Choroid plexus epithelial cell (primary cell): ENCODE measurements around the gene TAS2R40.

Experiments
- DNase-seq: peaks from one replicate; pipeline ENCODE4 v3.0.0-alpha.2; 2010; ENCODE audit warnings: low read depth
- H3K4me3 ChIP-seq: 2 replicates; pipeline ENCODE4 v1.5.1; 2011; ENCODE audit warnings: low read depth, mild to moderate bottlenecking, control low read depth, low read length, moderate library complexity
- TF ChIP-seq, protein P1 (sequence below): conservative IDR thresholded peaks from 2 replicates; pipeline ENCODE4 v1.5.1; 2011; ENCODE audit warnings: low read depth, mild to moderate bottlenecking, control low read depth, inconsistent platforms, low read length, moderate library complexity

TAS2R40 gene

DNA sequence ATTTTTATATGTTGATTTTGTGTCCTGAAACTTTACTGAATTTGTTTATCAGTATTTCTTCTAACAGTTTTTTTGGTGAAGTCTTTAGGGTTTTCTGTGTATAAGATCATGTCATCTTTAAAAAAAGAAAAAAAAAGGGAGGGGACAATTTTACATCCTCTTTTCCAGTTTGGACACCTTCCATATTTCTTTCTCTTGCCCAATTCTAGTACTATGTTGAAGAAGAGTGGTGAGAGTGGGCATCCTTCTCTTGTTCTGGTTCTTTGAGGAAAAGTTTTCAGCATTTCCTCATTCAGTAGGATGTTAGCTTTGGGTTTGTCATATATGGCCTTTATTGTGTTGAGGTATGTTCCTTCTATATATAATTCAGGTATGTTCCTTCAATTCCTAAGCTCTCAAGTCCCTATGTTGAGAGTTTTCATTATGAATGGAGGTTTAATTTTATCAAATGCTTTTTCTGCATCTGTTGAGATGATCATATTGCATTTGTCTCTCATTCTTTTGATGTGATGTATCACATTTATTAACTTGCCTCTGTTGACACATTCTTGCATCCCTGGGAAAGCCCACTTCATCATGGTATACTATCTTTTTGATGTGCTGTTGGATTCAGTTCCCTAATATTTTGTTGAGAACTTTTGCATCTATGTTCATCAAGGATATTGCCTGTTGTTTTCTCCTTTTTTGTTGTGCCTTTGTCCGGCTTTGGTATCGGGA lies 12.1 kb downstream of the TAS2R40 start:
- H3K4me3 ChIP-seq = no peak overlapping the region
- TF ChIP-seq, protein P1, sequence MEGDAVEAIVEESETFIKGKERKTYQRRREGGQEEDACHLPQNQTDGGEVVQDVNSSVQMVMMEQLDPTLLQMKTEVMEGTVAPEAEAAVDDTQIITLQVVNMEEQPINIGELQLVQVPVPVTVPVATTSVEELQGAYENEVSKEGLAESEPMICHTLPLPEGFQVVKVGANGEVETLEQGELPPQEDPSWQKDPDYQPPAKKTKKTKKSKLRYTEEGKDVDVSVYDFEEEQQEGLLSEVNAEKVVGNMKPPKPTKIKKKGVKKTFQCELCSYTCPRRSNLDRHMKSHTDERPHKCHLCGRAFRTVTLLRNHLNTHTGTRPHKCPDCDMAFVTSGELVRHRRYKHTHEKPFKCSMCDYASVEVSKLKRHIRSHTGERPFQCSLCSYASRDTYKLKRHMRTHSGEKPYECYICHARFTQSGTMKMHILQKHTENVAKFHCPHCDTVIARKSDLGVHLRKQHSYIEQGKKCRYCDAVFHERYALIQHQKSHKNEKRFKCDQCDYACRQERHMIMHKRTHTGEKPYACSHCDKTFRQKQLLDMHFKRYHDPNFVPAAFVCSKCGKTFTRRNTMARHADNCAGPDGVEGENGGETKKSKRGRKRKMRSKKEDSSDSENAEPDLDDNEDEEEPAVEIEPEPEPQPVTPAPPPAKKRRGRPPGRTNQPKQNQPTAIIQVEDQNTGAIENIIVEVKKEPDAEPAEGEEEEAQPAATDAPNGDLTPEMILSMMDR = no peak
- DNase-seq = no peak

DNA sequence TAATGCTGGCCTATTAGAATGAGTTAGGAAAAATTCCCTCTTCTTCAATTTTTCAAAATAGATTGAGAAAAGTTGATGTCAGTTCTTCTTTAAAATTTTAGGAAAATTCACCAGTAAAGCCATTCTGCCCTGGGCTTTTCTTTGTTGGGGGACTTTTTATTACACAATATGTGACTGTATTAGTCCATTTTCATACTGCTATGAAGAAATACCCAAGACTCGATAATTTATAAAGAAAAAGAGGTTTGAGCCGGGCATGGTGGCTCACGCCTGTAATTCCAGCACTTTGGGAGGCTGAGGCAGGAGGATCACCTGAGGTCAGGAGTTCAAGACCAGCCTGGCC lies 12.7 kb downstream of the TAS2R40 start:
- TF ChIP-seq, protein P1 = no peak
- H3K4me3 ChIP-seq = no peak overlapping the region
- no peak for DNase-seq

DNA sequence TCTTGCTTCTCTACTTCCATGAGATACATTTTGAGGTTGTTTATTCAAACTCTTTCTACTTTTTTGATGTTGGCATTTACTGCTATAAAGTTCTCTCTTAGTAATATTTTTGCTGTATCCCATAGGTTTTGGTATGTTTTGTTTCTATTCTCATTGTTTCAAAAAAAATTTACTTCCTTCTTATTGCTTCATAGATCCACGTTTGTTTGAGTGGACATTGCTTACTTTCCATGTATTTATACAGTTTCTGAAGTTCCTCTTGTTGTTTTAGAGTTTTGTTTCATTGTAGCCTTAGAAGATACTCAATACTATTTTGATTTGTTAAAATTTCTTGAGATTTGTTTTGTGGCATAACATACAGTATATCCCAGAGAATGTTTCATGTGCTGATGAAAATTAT lies 13.7 kb downstream of the TAS2R40 start:
- DNase-seq = no peak
- TF ChIP-seq, protein P1 = no peak
- H3K4me3 ChIP-seq = no peak overlapping the region

DNA sequence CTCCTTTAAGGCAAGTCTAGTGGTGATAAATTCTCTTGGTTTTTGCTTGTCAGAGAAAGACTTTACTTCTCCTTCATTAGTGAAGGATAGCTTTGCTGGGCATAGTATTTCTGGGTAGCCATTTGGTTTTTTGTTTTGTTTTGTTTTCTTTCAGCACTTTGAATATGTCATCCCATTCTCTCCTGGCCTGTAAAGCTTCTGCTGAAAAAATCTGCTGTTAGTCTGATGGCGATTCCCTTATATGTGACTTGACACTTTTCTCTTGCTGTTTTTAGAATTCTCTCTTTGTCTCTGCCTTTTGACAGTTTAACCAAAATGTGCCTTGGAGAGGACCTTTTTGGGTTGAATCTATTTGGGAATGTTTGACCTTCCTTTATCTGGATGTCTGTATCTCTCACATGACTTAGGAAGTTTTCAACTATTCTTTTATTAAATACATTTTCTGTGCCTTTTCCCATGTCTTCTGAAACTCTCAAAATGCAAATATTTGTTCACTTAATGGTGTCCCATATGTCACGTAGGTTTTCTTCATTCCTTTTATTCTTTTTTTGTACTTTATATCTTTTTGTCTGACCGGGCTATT lies 14.7 kb downstream of the TAS2R40 start:
- H3K4me3 ChIP-seq = no peak overlapping the region
- TF ChIP-seq, protein P1 = no peak
- DNase-seq = no peak

DNA sequence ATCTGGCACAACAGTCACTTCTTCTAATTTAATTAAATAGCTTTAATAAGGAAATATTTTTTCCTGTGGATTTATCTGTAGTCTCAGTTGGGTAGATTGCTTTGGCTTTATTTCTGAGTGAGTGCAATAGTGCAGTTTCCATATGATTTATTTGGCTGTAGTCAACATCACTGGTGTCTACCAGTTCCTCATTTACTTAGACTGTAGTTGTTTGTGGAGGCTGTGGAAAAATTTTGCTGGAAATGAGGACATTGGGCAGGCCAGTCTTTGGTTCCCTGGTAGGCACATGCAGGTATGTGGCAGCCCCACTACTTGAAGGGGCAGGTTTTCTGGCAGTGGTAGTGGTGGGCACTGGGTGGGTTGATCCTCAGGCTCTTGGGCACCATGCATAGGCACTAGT lies 15.5 kb downstream of the TAS2R40 start:
- TF ChIP-seq, protein P1 = no peak
- no peak for DNase-seq
- no peak overlapping the region for H3K4me3 ChIP-seq

DNA sequence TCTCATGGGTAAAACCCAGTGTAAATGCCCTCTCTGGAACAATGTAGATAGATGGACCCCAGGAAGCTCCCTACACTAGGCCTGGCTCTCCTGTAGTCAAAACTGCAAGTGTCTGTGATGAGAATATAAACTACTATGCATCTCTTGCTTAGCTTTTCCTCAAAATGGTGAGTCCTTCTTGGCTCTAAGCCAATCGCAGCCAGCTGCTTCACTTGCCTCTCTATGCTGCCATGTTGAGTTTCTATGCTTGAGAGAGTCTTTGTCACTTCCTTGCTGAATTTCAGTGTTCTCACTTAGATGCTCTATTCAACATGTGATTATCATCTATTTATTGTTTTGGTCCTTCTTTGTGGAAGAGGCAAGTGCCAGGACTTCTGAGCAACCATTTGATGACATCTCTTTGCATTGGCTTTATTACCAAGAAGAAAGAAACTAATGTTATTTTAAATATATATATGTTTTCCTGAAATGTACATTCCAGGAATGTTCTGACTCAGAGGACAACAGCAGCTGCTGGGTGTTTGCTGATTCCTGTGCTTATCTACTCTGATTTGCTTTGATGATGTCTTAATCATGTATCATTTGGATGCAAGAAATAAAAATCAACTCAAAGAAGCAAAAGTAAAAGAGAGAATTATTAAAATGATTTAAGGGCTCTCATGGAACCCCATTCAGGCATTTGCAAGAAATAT lies 16.6 kb downstream of the TAS2R40 start:
- no peak overlapping the region for H3K4me3 ChIP-seq
- DNase-seq = no peak
- TF ChIP-seq, protein P1 = no peak
